B cell (primary cell): ENCODE data around the gene THAP8. TPM values are rescaled to one million over a fixed set of nuclear protein-coding genes. Genes with fewer than 3 reads are reported as not detected.

Source experiments
- ATAC-seq: fragments of 200-7000 bp; cut with Tn5 transposase; one replicate; pipeline ENCODE4 v1.10.0; 2021; ENCODE audit warnings: low read depth, mild to moderate bottlenecking, moderate number of reproducible peaks, moderate library complexity
- CTCF ChIA-PET: fragments of 350-600 bp; sonication (Branson Sonifier 250); formaldehyde crosslinking; loops from one replicate; lab custom pipeline; 2021; ENCODE audit warnings: antibody characterized with exemption, inconsistent platforms; lab: Charles Lee
- POLR2A ChIA-PET: fragments of 350-600 bp; sonication (Branson Sonifier 250); formaldehyde crosslinking; loops from one replicate; lab custom pipeline; 2021; ENCODE audit warnings: antibody characterized with exemption; lab: Charles Lee
- DNase-seq: peaks from one replicate; pipeline ENCODE4 v3.0.0; 2013
- H2AFZ ChIP-seq: 2 replicates; pipeline ENCODE4 v1.6.1; 2012; ENCODE audit warnings: mild to moderate bottlenecking, low read depth, low read length; ENCODE audit not compliant: insufficient read depth, poor library complexity, severe bottlenecking
- H3K27ac ChIP-seq, 2 donors: 1 replicate in 1 of 2; 2 replicates in 1 of 2; pipeline ENCODE4 v1.5.1; 2012 to 2013; ENCODE audit warnings: low read length in 2 of 2, mild to moderate bottlenecking in 2 of 2, moderate library complexity in 1 of 2
- H3K27me3 ChIP-seq, 4 experiments: fragments of 200-600 bp in 1 of 4; sonication (generic) in 1 of 4; replicated peaks in 1 of 4; 1 replicate in 2 of 4; 2 replicates in 2 of 4; pipeline versions ENCODE4 v1.6.1 to v1.7.0; 2013 to 2016; ENCODE audit warnings: low read length in 3 of 4, mild to moderate bottlenecking in 2 of 4, mixed read lengths in 1 of 4, moderate library complexity in 1 of 4; ENCODE audit not compliant: insufficient read depth in 4 of 4, control insufficient read depth in 3 of 4; ENCODE audit errors: control extremely low read depth in 1 of 4
- H3K36me3 ChIP-seq, 2 experiments: replicated peaks in 1 of 2; 1 replicate in 1 of 2; 2 replicates in 1 of 2; pipeline versions ENCODE4 v1.6.1 to v1.7.1; 2013; ENCODE audit warnings: low read length in 1 of 2; ENCODE audit not compliant: insufficient read depth in 2 of 2, control insufficient read depth in 1 of 2; ENCODE audit errors: control extremely low read depth in 1 of 2, extremely low read depth in 1 of 2
- H3K4me1 ChIP-seq, 2 donors: fragments of 200-600 bp in 1 of 2; sonication (generic) in 1 of 2; 1 replicate in 1 of 2; 2 replicates in 1 of 2; pipeline versions ENCODE4 v1.5.1 to v1.6.1; 2013 to 2017; ENCODE audit warnings: low read length in 2 of 2; ENCODE audit not compliant: control insufficient read depth in 2 of 2, insufficient read depth in 2 of 2
- H3K4me2 ChIP-seq: replicated peaks from 2 replicates; pipeline ENCODE3; 2012; ENCODE audit warnings: mild to moderate bottlenecking, low read depth, low read length; ENCODE audit not compliant: poor library complexity, severe bottlenecking
- H3K4me3 ChIP-seq, 5 experiments: fragments of 200-600 bp in 1 of 5; sonication (generic) in 1 of 5; 1 replicate in 3 of 5; 2 replicates in 2 of 5; pipeline versions ENCODE4 v1.5.1 to v1.7.0; 2011 to 2016; ENCODE audit warnings: low read length in 4 of 5, mild to moderate bottlenecking in 4 of 5, low read depth in 2 of 5, control low read depth in 1 of 5, moderate library complexity in 1 of 5; ENCODE audit not compliant: insufficient read depth in 1 of 5; ENCODE audit errors: control extremely low read depth in 1 of 5, extremely low read depth in 1 of 5
- H3K79me2 ChIP-seq: fragments of 200-600 bp; sonication (generic); one replicate; pipeline ENCODE4 v1.6.0; 2016; ENCODE audit warnings: low read length; ENCODE audit not compliant: control insufficient read depth, insufficient read depth
- H3K9ac ChIP-seq: fragments of 200-600 bp; sonication (generic); 2 replicates; pipeline ENCODE4 v1.6.1; 2017; ENCODE audit warnings: mild to moderate bottlenecking, low read length, moderate library complexity
- H3K9me3 ChIP-seq, 3 donors: one replicate each; pipeline versions ENCODE4 v1.6.1 to v1.7.1; 2013; ENCODE audit warnings: low read length in 2 of 3; ENCODE audit not compliant: control insufficient read depth in 2 of 3, insufficient read depth in 1 of 3; ENCODE audit errors: control extremely low read depth in 1 of 3
- H4K20me1 ChIP-seq: 2 replicates; pipeline ENCODE4 v1.6.0; 2012; ENCODE audit warnings: mild to moderate bottlenecking, low read length; ENCODE audit not compliant: insufficient read depth, control insufficient read depth, poor library complexity, severe bottlenecking
- H3K27ac Mint-ChIP-seq: one replicate; pipeline ENCODE4 v1.8.0; 2021; ENCODE audit warnings: mixed read lengths
- H3K27me3 Mint-ChIP-seq: one replicate; pipeline ENCODE4 v1.8.0; 2021; ENCODE audit warnings: mixed read lengths
- H3K4me1 Mint-ChIP-seq: one replicate; pipeline ENCODE4 v1.8.0; 2021; ENCODE audit warnings: mixed read lengths
- H3K4me3 Mint-ChIP-seq: one replicate; pipeline ENCODE4 v1.8.0; 2021; ENCODE audit warnings: mixed read lengths
- H3K9me3 Mint-ChIP-seq: one replicate; pipeline ENCODE4 v1.8.0; 2022; ENCODE audit warnings: mixed read lengths; ENCODE audit not compliant: insufficient read depth
- CTCF ChIP-seq: fragments of 200-600 bp; IDR thresholded peaks from one replicate; pipeline ENCODE4 v1.8.0; 2022; ENCODE audit warnings: antibody characterized with exemption, mild to moderate bottlenecking
- EZH2 ChIP-seq: IDR thresholded peaks from 2 replicates; pipeline ENCODE4 v1.6.1; 2012; ENCODE audit warnings: borderline replicate concordance, low read depth, mild to moderate bottlenecking, moderate library complexity, low read length; ENCODE audit not compliant: insufficient read depth, poor library complexity, severe bottlenecking
- WGBS: methylation state at CpG from one replicate; pipeline ENCODE4 v1.1.5; 2013; ENCODE audit warnings: missing lambda C conversion rate; ENCODE audit not compliant: insufficient coverage; 5-methylcytosine and 5-hydroxymethylcytosine counted together
- intact Hi-C: fragments of 100-400 bp; cut with micrococcal nuclease; formaldehyde crosslinking; loops from one replicate; pipeline ENCODE4 v1.10.0; 2022
- polyA plus RNA-seq: library from polyadenylated mRNA; depleted of rRNA; stranded (reverse); fragments of >200 nt; gene quantifications from 2 replicates; pipeline ENCODE4 v1.2.3, GENCODE V29; 2012
- total RNA-seq, 2 donors: library from RNA; stranded (reverse); fragments of 120-200 nt in 1 of 2; gene quantifications; 1 replicate in 1 of 2; 2 replicates in 1 of 2; pipeline versions ENCODE4 v1.2.3 to v1.2.4, GENCODE V29; 2013 to 2022

Gene THAP8
- total and polyA plus RNA-seq, 2 donors (not counting 1 experiment from before 2014, with no cell fraction given): 4.5 to 5.7 TPM

- no peak overlapping the region for H3K9ac ChIP-seq
- H2AFZ ChIP-seq: no peak overlapping the region
- no peak overlapping the region for H3K4me3 ChIP-seq
- POLR2A ChIA-PET: no interaction called here
- DNase-seq (no peak), ATAC-seq (no peak)
- WGBS: no CpG with 5 or more reads among the region's 6 CpGs
- H3K27me3 Mint-ChIP-seq: no peaks in the 10 kb centered on the region
- CTCF ChIA-PET: interaction anchor here (0.9 kb wide), 1 partner anchor 69 kb away, joined by 5 read pairs; no protein-coding TSS in a partner anchor
- no peak overlapping the region for H3K4me2 ChIP-seq
- no peak overlapping the region for H3K4me3 Mint-ChIP-seq
- no peak overlapping the region for H3K27ac ChIP-seq
- intact Hi-C loops: loop anchor here (2.0 to 10.0 kb wide), 2 partner anchors 115 to 155 kb away; no protein-coding TSS in a partner anchor
- no peak overlapping the region for H3K27ac Mint-ChIP-seq
- H3K9me3 ChIP-seq: no peaks in the 10 kb centered on the region
- TF ChIP-seq CTCF (no peak), EZH2 (no peak)
- H3K36me3 ChIP-seq: no peaks in the 10 kb centered on the region
- H3K9me3 Mint-ChIP-seq: no peaks in the 10 kb centered on the region
- peaks cover 5 to 9% of the 10 kb centered on the region in 2 donors for H3K4me1 ChIP-seq
- peaks cover 18% of the 10 kb centered on the region for H3K79me2 ChIP-seq
- H3K27me3 ChIP-seq: no peaks in the 10 kb centered on the region
- no peaks in the 10 kb centered on the region for H4K20me1 ChIP-seq
- H3K4me1 Mint-ChIP-seq: peaks cover 8% of the 10 kb centered on the region
Measured at GRCh38 chr19:36059180-36059910, 5.3 kb upstream of the THAP8 start.
